HepG2 (cell line): ENCODE measurements around the gene MLLT10. TPM values are rescaled to one million over a fixed set of nuclear protein-coding genes. Genes with fewer than 3 reads are reported as not detected.

Source experiments
- ARID4A ChIP-seq: sonication (generic); formaldehyde crosslinking; IDR thresholded peaks from 2 replicates; pipeline ENCODE4 v1.5.0; 2020; ENCODE audit warnings: mild to moderate bottlenecking, missing genetic modification reagents, borderline replicate concordance
- ATF7-NPFF ChIP-seq: sonication (generic); formaldehyde crosslinking; IDR thresholded peaks from 2 replicates; pipeline ENCODE4 v1.8.1; 2023; ENCODE audit warnings: mild to moderate bottlenecking, low read depth, missing genetic modification reagents, moderate library complexity
- JUND ChIP-seq: sonication (generic); formaldehyde crosslinking; IDR thresholded peaks from 2 replicates; pipeline ENCODE4 v1.8.0; 2022; ENCODE audit warnings: mild to moderate bottlenecking, missing genetic modification reagents
- MED13 ChIP-seq: sonication (generic); formaldehyde crosslinking; IDR thresholded peaks from 2 replicates; pipeline ENCODE4 v1.5.0; 2020; ENCODE audit warnings: missing genetic modification reagents
- NR2F1 ChIP-seq, 2 experiments: fragments of 450-650 bp in 1 of 2; formaldehyde crosslinking in 1 of 2; IDR thresholded peaks; 2 replicates each; pipeline versions ENCODE4 v1.5.0 to v1.6.1; 2016 to 2020; ENCODE audit warnings: mild to moderate bottlenecking in 1 of 2, missing compliant biosample characterization in 1 of 2, missing genetic modification reagents in 1 of 2, moderate library complexity in 1 of 2
- PHF8 ChIP-seq: sonication (generic); formaldehyde crosslinking; IDR thresholded peaks from 2 replicates; pipeline ENCODE4 v1.5.0; 2020; ENCODE audit warnings: missing genetic modification reagents
- PRDM15 ChIP-seq: sonication (generic); formaldehyde crosslinking; IDR thresholded peaks from 2 replicates; pipeline ENCODE4 v1.4.0; 2020; ENCODE audit warnings: missing genetic modification reagents
- RBFOX2 ChIP-seq: fragments of 200-400 bp; formaldehyde crosslinking; IDR thresholded peaks from 2 replicates; pipeline ENCODE4 v1.6.1; 2017; ENCODE audit warnings: low read depth, mild to moderate bottlenecking, low read length
- RERE ChIP-seq: IDR thresholded peaks from 2 replicates; pipeline ENCODE4 v1.6.1; 2016; ENCODE audit warnings: low read depth, missing genetic modification reagents, missing compliant biosample characterization
- SAP130 ChIP-seq: IDR thresholded peaks from 2 replicates; pipeline ENCODE4 v1.6.1; 2016; ENCODE audit warnings: low read depth
- TBX3 ChIP-seq: fragments of 450-650 bp; IDR thresholded peaks from 2 replicates; pipeline ENCODE4 v1.6.1; 2017; ENCODE audit warnings: antibody characterized with exemption, mild to moderate bottlenecking, inconsistent platforms, borderline replicate concordance
- TCF7 ChIP-seq: sonication (generic); IDR thresholded peaks from 2 replicates; pipeline ENCODE4 v1.6.1; 2016; ENCODE audit warnings: antibody characterized with exemption, low read depth
- ZNF513 ChIP-seq: sonication (generic); formaldehyde crosslinking; conservative IDR thresholded peaks from 2 replicates; pipeline ENCODE4 v1.5.0; 2020; ENCODE audit warnings: missing genetic modification reagents
- ZNF570 ChIP-seq: sonication (generic); formaldehyde crosslinking; IDR thresholded peaks from 2 replicates; pipeline ENCODE4 v1.4.0; 2020; ENCODE audit warnings: mild to moderate bottlenecking, missing genetic modification reagents, borderline replicate concordance
- polyA plus RNA-seq, 8 experiments: library from polyadenylated mRNA; depleted of rRNA in 3 of 8; stranded (reverse) in 7 of 8; unstranded in 1 of 8; fragments of >200 nt; fragmentation: Illumina TruSeq in 4 of 8; extraction: Trizol in 4 of 8; gene quantifications; 2 replicates each; pipeline versions ENCODE4 v1.2.1 to v1.2.3, GENCODE V29; 2011 to 2016; ENCODE audit warnings: low read depth in 4 of 8, missing spikeins in 1 of 8, mixed read lengths in 1 of 8; ENCODE audit not compliant: insufficient read depth in 1 of 8
- total RNA-seq, 5 experiments: library from RNA; depleted of rRNA; stranded (reverse); fragments of >200 nt; fragmentation: Illumina TruSeq; extraction: Trizol; gene quantifications; 2 replicates each; pipeline ENCODE4 v1.2.3, GENCODE V29; 2016; ENCODE audit warnings: low read depth in 1 of 5

MLLT10 gene
- total and polyA plus RNA-seq, 2 of the 13 experiments (the other 11 are each of a cell fraction or from before 2014, with no cell fraction given) = 51.3 to 84.1 TPM

- TF ChIP-seq RERE (CRISPR knock-in tag) (no peak), TCF7 (peak; percentile 63; the same call in 1 of the 2 replicates), PHF8 (CRISPR knock-in tag) (no peak), NR2F1 (CRISPR knock-in tag; IDR thresholded peaks at IDR 0.05) (no peak; a peak in 1 of 4 replicates), PRDM15 (CRISPR knock-in tag) (no peak), MED13 (no peak), SAP130 (CRISPR knock-in tag) (peak; percentile 91), TBX3 (no peak), ARID4A (peak; percentile 44; the same call in 1 of the 2 replicates), ATF7-NPFF (CRISPR knock-in tag) (no peak), JUND (peak; percentile 36; the same call in 1 of the 2 replicates), ZNF513 (CRISPR knock-in tag) (no peak), ZNF570 (CRISPR knock-in tag) (no peak), RBFOX2 (no peak)
Observed at GRCh38 chr10:21754410-21755011, 220.5 kb downstream of the MLLT10 start (continued).
